ENCODE data around the gene SNAPC5. TPM values are rescaled to one million over a fixed set of nuclear protein-coding genes. Genes with fewer than 3 reads are reported as not detected.

SNAPC5 gene
- total and polyA plus RNA-seq, 2 of the 13 experiments (the other 11 are each of a cell fraction or from before 2014, with no cell fraction given), result 14.8 to 36.2 TPM

DNA sequence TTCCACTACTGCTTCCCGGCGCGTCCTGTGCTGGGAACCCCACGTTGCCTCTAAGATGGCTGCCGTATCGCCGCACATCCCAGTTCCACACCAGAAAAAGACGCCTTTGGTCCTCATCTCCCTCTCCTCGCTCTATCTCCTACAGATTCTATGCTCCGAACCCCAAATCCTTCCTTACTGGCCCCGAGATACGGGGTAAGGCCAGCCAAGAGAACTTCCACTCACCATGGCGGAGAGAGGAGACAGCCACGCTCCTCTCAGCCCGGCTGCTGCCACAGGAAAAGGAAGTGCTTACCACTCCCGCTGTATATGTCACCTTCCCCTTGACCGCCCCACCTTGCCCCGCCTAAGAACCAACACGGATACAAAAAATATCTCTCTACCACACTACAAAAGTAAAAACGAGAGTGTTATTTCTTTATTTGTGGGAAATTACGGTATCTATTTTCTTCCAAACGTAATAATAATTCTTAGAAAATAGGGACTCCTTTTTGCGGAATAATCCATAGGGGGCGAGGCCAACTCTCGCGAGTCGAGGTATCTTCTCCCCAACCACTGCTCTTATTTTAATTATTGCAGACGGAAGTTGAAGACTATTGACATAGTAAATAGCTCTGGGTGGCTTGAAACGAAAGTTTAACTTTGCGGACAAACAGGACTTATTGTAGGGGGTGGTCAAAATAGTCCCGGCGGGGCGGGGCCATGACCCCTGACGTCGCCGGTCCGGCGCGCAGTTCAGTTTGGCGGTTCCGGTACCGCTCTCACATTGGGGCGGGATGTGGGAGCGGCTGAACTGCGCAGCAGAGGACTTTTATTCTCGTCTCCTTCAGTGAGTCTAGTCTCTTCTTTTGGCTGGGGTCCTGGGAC is 7.2 kb upstream of the SNAPC5 start, which contains the start of the genes RPL4 and ZWILCH (continued):
- TF ChIP-seq, protein P1, sequence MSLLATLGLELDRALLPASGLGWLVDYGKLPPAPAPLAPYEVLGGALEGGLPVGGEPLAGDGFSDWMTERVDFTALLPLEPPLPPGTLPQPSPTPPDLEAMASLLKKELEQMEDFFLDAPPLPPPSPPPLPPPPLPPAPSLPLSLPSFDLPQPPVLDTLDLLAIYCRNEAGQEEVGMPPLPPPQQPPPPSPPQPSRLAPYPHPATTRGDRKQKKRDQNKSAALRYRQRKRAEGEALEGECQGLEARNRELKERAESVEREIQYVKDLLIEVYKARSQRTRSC (CRISPR knock-in tag; IDR thresholded peaks at IDR 0.05; ENCODE audit: low read depth), result no peak
- TF ChIP-seq ZNF589 (CRISPR knock-in tag; conservative IDR thresholded peaks at IDR 0.05), result no peak
- TF ChIP-seq MAFG (CRISPR knock-in tag; IDR thresholded peaks at IDR 0.05), result no peak
- TF ChIP-seq, protein P2, sequence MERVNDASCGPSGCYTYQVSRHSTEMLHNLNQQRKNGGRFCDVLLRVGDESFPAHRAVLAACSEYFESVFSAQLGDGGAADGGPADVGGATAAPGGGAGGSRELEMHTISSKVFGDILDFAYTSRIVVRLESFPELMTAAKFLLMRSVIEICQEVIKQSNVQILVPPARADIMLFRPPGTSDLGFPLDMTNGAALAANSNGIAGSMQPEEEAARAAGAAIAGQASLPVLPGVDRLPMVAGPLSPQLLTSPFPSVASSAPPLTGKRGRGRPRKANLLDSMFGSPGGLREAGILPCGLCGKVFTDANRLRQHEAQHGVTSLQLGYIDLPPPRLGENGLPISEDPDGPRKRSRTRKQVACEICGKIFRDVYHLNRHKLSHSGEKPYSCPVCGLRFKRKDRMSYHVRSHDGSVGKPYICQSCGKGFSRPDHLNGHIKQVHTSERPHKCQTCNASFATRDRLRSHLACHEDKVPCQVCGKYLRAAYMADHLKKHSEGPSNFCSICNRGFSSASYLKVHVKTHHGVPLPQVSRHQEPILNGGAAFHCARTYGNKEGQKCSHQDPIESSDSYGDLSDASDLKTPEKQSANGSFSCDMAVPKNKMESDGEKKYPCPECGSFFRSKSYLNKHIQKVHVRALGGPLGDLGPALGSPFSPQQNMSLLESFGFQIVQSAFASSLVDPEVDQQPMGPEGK (CRISPR knock-in tag; IDR thresholded peaks at IDR 0.05), result peak; percentile 45
- TF ChIP-seq ZKSCAN1 (IDR thresholded peaks at IDR 0.05; ENCODE audit: low read length), result no peak
- TF ChIP-seq JUN (CRISPR knock-in tag; IDR thresholded peaks at IDR 0.05), result no peak
- TF ChIP-seq MIXL1 (CRISPR knock-in tag; IDR thresholded peaks at IDR 0.05), result no peak; the same call in 1 of the 2 replicates
- TF ChIP-seq, protein P3, sequence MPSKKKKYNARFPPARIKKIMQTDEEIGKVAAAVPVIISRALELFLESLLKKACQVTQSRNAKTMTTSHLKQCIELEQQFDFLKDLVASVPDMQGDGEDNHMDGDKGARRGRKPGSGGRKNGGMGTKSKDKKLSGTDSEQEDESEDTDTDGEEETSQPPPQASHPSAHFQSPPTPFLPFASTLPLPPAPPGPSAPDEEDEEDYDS (CRISPR knock-in tag; IDR thresholded peaks at IDR 0.05), result peak; percentile 66
- TF ChIP-seq ZSCAN20 (CRISPR knock-in tag; IDR thresholded peaks at IDR 0.05; ENCODE audit: borderline replicate concordance), result peak; percentile 51; the same call in 1 of the 2 replicates
- no peak for TF ChIP-seq NR3C1 (CRISPR knock-in tag; IDR thresholded peaks at IDR 0.05)
- TF ChIP-seq BRD4 (CRISPR knock-in tag; IDR thresholded peaks at IDR 0.05), result peak; percentile 90
- TF ChIP-seq, protein P4, sequence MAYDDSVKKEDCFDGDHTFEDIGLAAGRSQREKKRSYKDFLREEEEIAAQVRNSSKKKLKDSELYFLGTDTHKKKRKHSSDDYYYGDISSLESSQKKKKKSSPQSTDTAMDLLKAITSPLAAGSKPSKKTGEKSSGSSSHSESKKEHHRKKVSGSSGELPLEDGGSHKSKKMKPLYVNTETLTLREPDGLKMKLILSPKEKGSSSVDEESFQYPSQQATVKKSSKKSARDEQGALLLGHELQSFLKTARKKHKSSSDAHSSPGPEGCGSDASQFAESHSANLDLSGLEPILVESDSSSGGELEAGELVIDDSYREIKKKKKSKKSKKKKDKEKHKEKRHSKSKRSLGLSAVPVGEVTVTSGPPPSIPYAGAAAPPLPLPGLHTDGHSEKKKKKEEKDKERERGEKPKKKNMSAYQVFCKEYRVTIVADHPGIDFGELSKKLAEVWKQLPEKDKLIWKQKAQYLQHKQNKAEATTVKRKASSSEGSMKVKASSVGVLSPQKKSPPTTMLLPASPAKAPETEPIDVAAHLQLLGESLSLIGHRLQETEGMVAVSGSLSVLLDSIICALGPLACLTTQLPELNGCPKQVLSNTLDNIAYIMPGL (CRISPR knock-in tag; IDR thresholded peaks at IDR 0.05; ENCODE audit: borderline replicate concordance in 1 of 2, low read depth in 1 of 2), result peak; percentile 42 to 66; a peak in 3 of 4 replicates
- TF ChIP-seq ZFYVE20 (CRISPR knock-in tag; IDR thresholded peaks at IDR 0.05; ENCODE audit: borderline replicate concordance, low read depth), result no peak
- TF ChIP-seq HNRNPK (IDR thresholded peaks at IDR 0.05; ENCODE audit: low read depth, low read length, poor library complexity, severe bottlenecking), result no peak
- TF ChIP-seq HHEX (CRISPR knock-in tag; IDR thresholded peaks at IDR 0.05), result no peak
- TF ChIP-seq ZNF224 (CRISPR knock-in tag; IDR thresholded peaks at IDR 0.05), result no peak
- no peak for TF ChIP-seq EZH2 (conservative IDR thresholded peaks at IDR 0.05; ENCODE audit: low read depth, low read length)
- TF ChIP-seq IKZF1 (IDR thresholded peaks at IDR 0.05), result no peak
- no peak for TF ChIP-seq PLRG1 (conservative IDR thresholded peaks at IDR 0.05)
- no peak for TF ChIP-seq PHB2 (IDR thresholded peaks at IDR 0.05; ENCODE audit: partially characterized antibody)
- TF ChIP-seq, protein P5, sequence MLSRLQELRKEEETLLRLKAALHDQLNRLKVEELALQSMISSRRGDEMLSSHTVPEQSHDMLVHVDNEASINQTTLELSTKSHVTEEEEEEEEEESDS (CRISPR knock-in tag; IDR thresholded peaks at IDR 0.05; ENCODE audit: borderline replicate concordance), result 0 out of 2 replicates have a peak, but pooled peaks have one; percentile 33
- no peak for TF ChIP-seq ATF7 (IDR thresholded peaks at IDR 0.05)
- no peak for TF ChIP-seq ATF7 (CRISPR knock-in tag; IDR thresholded peaks at IDR 0.05)
- no peak for TF ChIP-seq SOX13 (IDR thresholded peaks at IDR 0.05)
- no peak for TF ChIP-seq SOX13 (CRISPR knock-in tag; conservative IDR thresholded peaks at IDR 0.05 in 1 of 2, IDR thresholded peaks at IDR 0.05 in 1 of 2)
- TF ChIP-seq NR2F1 (CRISPR knock-in tag; IDR thresholded peaks at IDR 0.05), result peak in 1 of 2 experiments; percentile 66; a peak in 1 of 4 replicates

All from HepG2 (cell line).